Activated T-cell treated with anti-CD3 and anti-CD28 coated beads, Interleukin-2, amount 50 U/mL, for 4 hours (primary cell): ENCODE measurements around the gene DTD1. TPM values are rescaled to one million over a fixed set of nuclear protein-coding genes. Genes with fewer than 3 reads are reported as not detected.
"Not testable (repeated sequence)": the region's sequence is repeated elsewhere in the genome, so short reads cannot be mapped to it uniquely, and the experiment has no call there.

Source experiments
- ATAC-seq, 2 donors: fragments of 200-7000 bp; cut with Tn5 transposase; one replicate each; pipeline ENCODE4 v1.10.0; 2021
- DNase-seq: peaks from one replicate; pipeline ENCODE4 v3.0.0-alpha.2; 2020
- H3K27me3 Mint-ChIP-seq: one replicate; pipeline ENCODE4 v1.8.0; 2021; ENCODE audit warnings: low read depth, mixed read lengths
- H3K36me3 Mint-ChIP-seq: one replicate; pipeline ENCODE4 v1.8.0; 2022; ENCODE audit warnings: mixed read lengths; ENCODE audit not compliant: insufficient read depth
- H3K4me1 Mint-ChIP-seq: one replicate; pipeline ENCODE4 v1.8.0; 2021; ENCODE audit warnings: low read depth, mixed read lengths
- H3K4me3 Mint-ChIP-seq: one replicate; pipeline ENCODE4 v1.8.0; 2021; ENCODE audit warnings: mild to moderate bottlenecking, moderate library complexity, mixed read lengths
- H3K9me3 Mint-ChIP-seq: one replicate; pipeline ENCODE4 v1.8.0; 2021; ENCODE audit warnings: mixed read lengths
- total RNA-seq, 3 donors: library from RNA; stranded (reverse); gene quantifications; one replicate each; pipeline ENCODE4 v1.2.1, GENCODE V29; 2021

Gene DTD1
- total RNA-seq, 3 donors from 2014 or later = 42.9 to 50.7 (median 47.4) TPM

GRCh38 chr20:18739751-18740166 lies 151.9 kb downstream of the DTD1 start:
- Mint-ChIP-seq H3K36me3 (peaks cover 11% of the 10 kb centered on the region), H3K9me3 (no peaks in the 10 kb centered on the region), H3K27me3 (no peaks in the 10 kb centered on the region), H3K4me1 (peaks cover 20% of the 10 kb centered on the region), H3K4me3 (no peak overlapping the region)
- DNase-seq = no peak
- no peak for ATAC-seq

DNA sequence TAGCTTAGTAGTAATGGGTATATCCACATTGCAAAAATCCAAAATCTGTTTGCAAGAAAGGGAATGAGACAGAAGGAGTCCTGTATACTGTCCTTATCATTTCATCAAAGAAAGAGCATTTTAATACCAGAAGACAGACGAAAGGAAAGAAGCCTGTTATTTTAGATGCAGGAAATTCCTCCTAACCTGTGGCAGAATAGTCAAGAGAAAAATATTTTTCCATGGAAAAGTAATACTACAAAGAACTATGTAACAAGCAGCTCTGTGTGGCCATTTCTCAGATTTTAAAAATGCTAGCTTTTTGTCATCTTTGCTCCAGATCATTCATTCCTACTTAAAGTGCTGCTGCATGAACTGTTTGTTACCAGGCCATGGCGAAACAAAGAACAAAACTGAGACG lies 152.9 kb downstream of the DTD1 start:
- H3K4me3 Mint-ChIP-seq = no peak overlapping the region

DNA sequence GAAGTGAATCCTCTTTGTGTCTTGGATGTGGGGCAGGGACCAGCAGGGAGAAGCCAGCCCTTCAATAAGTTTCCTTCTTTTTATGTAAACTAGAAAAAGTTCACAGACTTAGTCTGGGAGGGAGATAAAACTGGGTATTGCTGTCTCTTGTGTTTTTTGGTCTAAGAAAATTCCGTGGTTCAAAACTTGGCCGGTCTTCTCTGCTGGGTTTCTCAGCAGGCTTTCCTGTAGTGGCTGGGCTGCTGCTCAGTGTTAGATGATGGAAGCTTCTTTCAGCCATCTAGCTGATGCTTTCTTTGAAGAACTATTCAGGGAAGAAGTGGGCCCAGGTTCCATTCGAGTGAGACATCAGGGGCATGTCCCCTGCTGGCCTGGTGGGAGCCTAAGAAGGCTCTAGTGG lies 155.0 kb downstream of the DTD1 start:
- H3K9me3 Mint-ChIP-seq = no peaks in the 10 kb centered on the region
- no peak for DNase-seq
- no peaks in the 10 kb centered on the region for H3K27me3 Mint-ChIP-seq
- ATAC-seq = no peak
- H3K4me3 Mint-ChIP-seq = no peak overlapping the region
- peaks cover 5% of the 10 kb centered on the region for H3K4me1 Mint-ChIP-seq
- peaks cover 16% of the 10 kb centered on the region for H3K36me3 Mint-ChIP-seq

More for the DNA sequence above, 152.9 kb downstream of the DTD1 start:
- ATAC-seq (no peak), DNase-seq (no peak)
- Mint-ChIP-seq H3K9me3 (no peaks in the 10 kb centered on the region), H3K4me1 (peaks cover 18% of the 10 kb centered on the region), H3K27me3 (no peaks in the 10 kb centered on the region), H3K36me3 (peaks cover 14% of the 10 kb centered on the region)

DNA sequence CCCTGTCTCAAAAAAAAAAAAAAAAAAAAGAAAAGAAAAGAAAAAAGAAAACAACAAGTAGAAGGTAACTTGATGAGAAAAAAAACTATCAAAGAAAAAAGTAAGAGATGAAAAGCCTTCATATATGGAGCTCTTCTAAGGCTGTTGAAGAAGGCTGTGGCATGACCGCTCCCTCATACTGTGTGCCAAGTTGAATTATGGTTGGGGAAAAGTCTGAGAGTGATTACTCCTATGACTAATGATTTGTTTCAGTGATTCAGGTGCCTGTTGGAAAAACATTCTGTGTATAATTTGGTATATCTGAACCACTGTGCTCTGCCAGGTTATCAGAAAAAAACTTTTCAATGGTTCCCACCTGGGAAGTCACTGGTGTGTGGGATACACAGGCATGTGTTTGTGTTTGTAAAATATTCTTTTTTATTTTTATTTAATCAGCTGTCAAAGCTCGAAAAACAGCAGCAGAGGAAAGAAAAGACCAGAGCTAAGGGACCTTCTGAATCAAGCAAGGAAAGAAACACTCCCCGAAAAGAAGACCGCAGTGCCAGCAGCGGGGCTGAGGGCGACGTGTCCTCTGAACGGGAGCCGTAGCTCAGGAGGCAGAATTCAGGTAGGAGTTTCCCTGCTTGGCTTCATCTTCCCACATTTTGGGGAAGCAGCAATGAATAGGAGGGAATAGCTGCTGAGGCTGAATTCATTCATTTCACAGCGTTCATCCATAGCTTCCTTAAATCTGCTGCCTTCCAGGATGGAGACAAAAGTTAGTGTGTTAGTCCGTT lies 156.0 kb downstream of the DTD1 start:
- no peak for ATAC-seq
- no peaks in the 10 kb centered on the region for H3K9me3 Mint-ChIP-seq
- peaks cover 16% of the 10 kb centered on the region for H3K36me3 Mint-ChIP-seq
- no peaks in the 10 kb centered on the region for H3K27me3 Mint-ChIP-seq
- no peak for DNase-seq
- no peaks in the 10 kb centered on the region for H3K4me1 Mint-ChIP-seq
- H3K4me3 Mint-ChIP-seq = no peak overlapping the region

DNA sequence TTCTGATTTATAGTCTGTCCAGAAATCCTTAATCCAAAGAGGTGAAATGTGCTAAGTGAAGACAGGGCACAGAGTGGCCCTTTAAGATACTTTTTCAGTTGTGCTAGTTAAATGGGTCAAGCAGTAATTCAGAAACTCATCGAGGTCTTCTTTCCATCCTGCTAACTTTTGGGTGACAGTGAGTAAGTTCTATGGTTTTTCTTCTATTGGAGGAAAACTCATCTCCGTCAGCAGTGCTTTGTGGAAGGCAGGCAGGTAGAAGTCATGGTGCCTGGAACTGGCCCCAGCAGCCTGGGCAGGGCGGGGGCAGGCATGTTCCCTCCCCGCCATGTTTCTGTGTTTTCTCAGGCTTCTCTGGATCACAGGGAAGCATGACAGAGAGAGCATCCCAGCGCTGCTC lies 159.2 kb downstream of the DTD1 start:
- DNase-seq = no peak
- peaks cover 19% of the 10 kb centered on the region for H3K36me3 Mint-ChIP-seq
- no peak overlapping the region for H3K4me3 Mint-ChIP-seq
- H3K9me3 Mint-ChIP-seq = no peaks in the 10 kb centered on the region
- H3K4me1 Mint-ChIP-seq = no peaks in the 10 kb centered on the region
- ATAC-seq = no peak
- no peaks in the 10 kb centered on the region for H3K27me3 Mint-ChIP-seq

- H3K4me3 Mint-ChIP-seq = no peak overlapping the region
- H3K27me3 Mint-ChIP-seq = no peaks in the 10 kb centered on the region
- H3K9me3 Mint-ChIP-seq = no peaks in the 10 kb centered on the region
- DNase-seq = no peak
- peaks cover 22% of the 10 kb centered on the region for H3K36me3 Mint-ChIP-seq
- no peak for ATAC-seq
- peaks cover 1% of the 10 kb centered on the region for H3K4me1 Mint-ChIP-seq
Measured at GRCh38 chr20:18748987-18749386, 161.1 kb downstream of the DTD1 start.

- H3K4me3 Mint-ChIP-seq = no peak overlapping the region
- H3K27me3 Mint-ChIP-seq = no peaks in the 10 kb centered on the region
- H3K36me3 Mint-ChIP-seq = peaks cover 24% of the 10 kb centered on the region
- peaks cover 3% of the 10 kb centered on the region for H3K4me1 Mint-ChIP-seq
- no peaks in the 10 kb centered on the region for H3K9me3 Mint-ChIP-seq
- DNase-seq (no peak), ATAC-seq (no peak)
Measured at GRCh38 chr20:18749528-18749927, 161.7 kb downstream of the DTD1 start.

- DNase-seq = no peak
- peaks cover 19% of the 10 kb centered on the region for H3K36me3 Mint-ChIP-seq
- ATAC-seq = no peak
- H3K4me3 Mint-ChIP-seq = no peak overlapping the region
- no peaks in the 10 kb centered on the region for H3K9me3 Mint-ChIP-seq
- no peaks in the 10 kb centered on the region for H3K27me3 Mint-ChIP-seq
- H3K4me1 Mint-ChIP-seq = peaks cover 3% of the 10 kb centered on the region
Measured at GRCh38 chr20:18750735-18751134, 162.9 kb downstream of the DTD1 start.

GRCh38 chr20:18754030-18754652 lies 166.3 kb downstream of the DTD1 start:
- ATAC-seq = no peak
- Mint-ChIP-seq H3K4me1 (peaks cover 7% of the 10 kb centered on the region), H3K27me3 (no peaks in the 10 kb centered on the region), H3K4me3 (no peak overlapping the region), H3K36me3 (peaks cover 21% of the 10 kb centered on the region), H3K9me3 (peaks cover 4% of the 10 kb centered on the region)
- no peak for DNase-seq

DNA sequence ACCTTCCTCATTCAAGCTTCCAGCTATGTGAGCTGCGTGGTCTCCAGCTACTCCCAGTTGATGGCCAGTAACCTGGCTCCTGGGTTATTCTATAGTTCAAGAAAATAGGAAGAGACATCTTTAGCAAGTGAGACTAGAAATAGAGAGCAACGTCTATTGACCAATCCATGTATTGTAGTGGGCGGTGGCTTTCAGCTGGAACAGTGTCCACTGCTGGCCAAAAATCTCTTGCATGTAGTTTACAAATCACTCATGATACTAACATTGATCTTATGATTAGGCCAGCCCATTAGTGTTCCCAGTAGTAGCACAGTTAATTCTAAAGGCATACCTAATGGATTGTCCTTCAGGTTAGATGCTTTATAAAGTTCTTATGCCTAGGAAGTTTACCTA lies 166.8 kb downstream of the DTD1 start:
- Mint-ChIP-seq H3K27me3 (no peaks in the 10 kb centered on the region), H3K36me3 (peaks cover 21% of the 10 kb centered on the region), H3K9me3 (peaks cover 7% of the 10 kb centered on the region), H3K4me3 (no peak overlapping the region), H3K4me1 (peaks cover 7% of the 10 kb centered on the region)
- ATAC-seq (no peak), DNase-seq (no peak)

DNA sequence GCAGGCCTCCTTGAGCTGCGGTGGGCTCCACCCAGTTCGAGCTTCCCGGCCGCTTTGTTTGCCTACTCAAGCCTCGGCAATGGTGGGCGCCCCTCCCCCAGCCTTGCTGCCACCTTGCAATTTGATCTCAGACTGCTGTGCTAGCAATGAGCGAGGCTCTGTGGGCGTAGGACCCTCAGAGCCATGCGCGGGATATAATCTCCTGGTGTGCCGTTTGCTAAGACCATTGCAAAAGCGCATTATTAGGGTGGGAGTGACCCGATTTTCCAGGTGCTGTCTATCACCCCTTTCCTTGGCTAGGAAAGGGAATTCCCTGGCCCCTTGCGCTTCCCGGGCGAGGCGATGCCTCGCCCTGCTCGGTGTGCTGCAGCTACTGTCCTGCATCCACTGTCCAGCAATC lies 173.0 kb downstream of the DTD1 start:
- Mint-ChIP-seq H3K9me3 (peaks cover 13% of the 10 kb centered on the region), H3K36me3 (peaks cover 44% of the 10 kb centered on the region)
- ATAC-seq, H3K4me1 Mint-ChIP-seq, H3K4me3 Mint-ChIP-seq, DNase-seq, H3K27me3 Mint-ChIP-seq: not testable (repeated sequence)

DNA sequence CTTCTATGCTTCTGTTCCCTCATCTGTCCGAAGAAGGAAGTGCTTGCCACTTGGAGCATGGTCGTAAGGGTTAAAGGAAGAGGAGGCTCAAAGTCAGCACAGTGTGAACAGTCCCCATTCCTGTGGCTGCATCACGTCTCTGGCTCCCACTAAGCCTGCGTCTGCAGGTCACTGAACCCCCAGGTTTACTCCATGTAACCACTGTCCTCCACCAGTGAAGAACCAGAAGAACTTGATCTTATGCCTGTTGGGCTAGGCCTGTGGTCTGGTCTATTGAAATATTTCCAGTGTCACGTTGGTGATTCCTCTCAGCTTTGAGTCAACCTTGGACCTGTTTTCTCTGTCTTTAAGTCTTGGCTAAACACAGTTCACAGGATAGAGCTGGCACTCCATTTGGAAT lies 179.8 kb downstream of the DTD1 start:
- Mint-ChIP-seq H3K27me3 (no peaks in the 10 kb centered on the region), H3K4me1 (no peaks in the 10 kb centered on the region), H3K36me3 (peaks cover 23% of the 10 kb centered on the region), H3K4me3 (no peak overlapping the region), H3K9me3 (no peaks in the 10 kb centered on the region)
- DNase-seq = no peak
- no peak for ATAC-seq

- DNase-seq (no peak), ATAC-seq (no peak)
- Mint-ChIP-seq H3K4me1 (no peaks in the 10 kb centered on the region), H3K4me3 (no peak overlapping the region), H3K36me3 (no peaks in the 10 kb centered on the region), H3K27me3 (peaks cover 7% of the 10 kb centered on the region), H3K9me3 (no peaks in the 10 kb centered on the region)
Measured at GRCh38 chr20:18773566-18773965, 185.7 kb downstream of the DTD1 start.

- no peak for DNase-seq
- Mint-ChIP-seq H3K9me3 (no peaks in the 10 kb centered on the region), H3K4me1 (no peaks in the 10 kb centered on the region), H3K36me3 (no peaks in the 10 kb centered on the region), H3K4me3 (no peak overlapping the region), H3K27me3 (peaks cover 7% of the 10 kb centered on the region)
- ATAC-seq = no peak
Measured at GRCh38 chr20:18774207-18774606, 186.4 kb downstream of the DTD1 start.

DNA sequence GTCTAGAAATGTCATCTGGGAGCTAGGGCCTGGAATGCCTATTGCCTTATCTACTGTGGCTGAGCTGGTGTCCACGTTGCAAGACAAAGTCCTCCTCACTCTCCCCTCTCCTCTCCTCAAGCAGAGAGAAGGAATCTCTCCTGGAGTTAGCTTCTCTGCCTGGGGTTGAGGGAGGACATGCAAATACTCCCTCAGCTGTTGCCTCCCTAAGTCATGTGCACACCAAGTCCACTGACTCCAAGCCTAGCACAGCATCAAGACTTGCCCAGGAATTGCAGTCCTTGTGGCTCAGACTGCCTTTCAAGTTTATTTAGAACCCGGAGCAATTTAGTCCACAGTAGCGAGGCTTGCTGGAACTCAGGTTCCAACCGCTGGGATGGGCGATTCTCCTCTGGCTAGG lies 187.8 kb downstream of the DTD1 start:
- peaks cover 7% of the 10 kb centered on the region for H3K27me3 Mint-ChIP-seq
- no peaks in the 10 kb centered on the region for H3K4me1 Mint-ChIP-seq
- no peaks in the 10 kb centered on the region for H3K9me3 Mint-ChIP-seq
- H3K4me3 Mint-ChIP-seq = no peak overlapping the region
- DNase-seq (no peak), ATAC-seq (no peak)
- no peaks in the 10 kb centered on the region for H3K36me3 Mint-ChIP-seq
